Measurements from ENCODE around the gene E2F8.

GRCh38 chr11:19218786-19219460 lies 21.8 kb downstream of the E2F8 start:
- TF ChIP-seq POLR2AphosphoS5 (IDR thresholded peaks at IDR 0.05) (no peak), CTCF (IDR thresholded peaks at IDR 0.05) (no peak)

All from esophagus muscularis mucosa (tissue), 3 donors.